ENCODE measurements around the gene LAMA4. TPM values are rescaled to one million over a fixed set of nuclear protein-coding genes. Genes with fewer than 3 reads are reported as not detected.
"Not testable (repeated sequence)": the region's sequence is repeated elsewhere in the genome, so short reads cannot be mapped to it uniquely, and the experiment has no call there.

LAMA4 gene
- total RNA-seq, 1 experiment from 2014 or later = not detected

DNA sequence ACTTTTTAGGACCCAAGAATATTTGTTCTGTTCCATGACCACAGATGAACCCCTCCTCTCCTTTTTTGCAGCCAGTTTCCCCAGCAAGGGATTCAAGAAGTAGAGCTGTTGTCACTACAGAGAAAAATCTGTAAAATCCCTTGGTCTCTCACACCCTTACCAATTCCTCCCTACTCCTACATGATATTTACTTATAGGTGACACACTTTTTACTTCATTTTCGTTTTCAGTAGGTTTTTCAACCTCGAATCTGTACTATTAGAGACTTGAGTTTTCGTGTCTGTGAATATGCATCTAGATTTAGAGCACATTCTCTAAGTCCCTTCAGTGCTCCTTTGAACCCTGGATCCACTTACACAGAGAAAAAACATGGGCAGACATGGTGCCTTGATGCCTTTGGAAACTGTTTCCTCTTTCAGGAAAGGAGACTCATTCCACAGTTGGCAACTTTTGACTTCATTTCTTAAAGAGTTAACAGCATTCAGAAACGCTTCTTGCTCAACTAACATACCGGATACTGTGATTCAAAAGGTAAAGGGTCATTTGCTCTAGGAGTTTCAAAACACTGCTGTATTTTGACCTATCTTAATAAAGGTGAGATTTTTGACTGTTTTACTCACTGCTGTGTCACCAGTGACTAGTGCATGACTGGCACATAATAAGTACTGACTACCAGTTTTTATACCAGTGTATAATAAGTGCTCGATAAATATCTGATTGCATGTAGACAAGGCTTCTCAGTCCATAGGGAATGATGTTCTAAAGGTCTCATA is 50.6 kb downstream of the LAMA4 start:
- CTCF ChIA-PET = interaction anchor here (0.5 kb wide), 1 partner anchor 62 kb away, joined by 3 read pairs; no protein-coding TSS in a partner anchor
- no TSS peak for BruUV-seq (replicated peaks)

DNA sequence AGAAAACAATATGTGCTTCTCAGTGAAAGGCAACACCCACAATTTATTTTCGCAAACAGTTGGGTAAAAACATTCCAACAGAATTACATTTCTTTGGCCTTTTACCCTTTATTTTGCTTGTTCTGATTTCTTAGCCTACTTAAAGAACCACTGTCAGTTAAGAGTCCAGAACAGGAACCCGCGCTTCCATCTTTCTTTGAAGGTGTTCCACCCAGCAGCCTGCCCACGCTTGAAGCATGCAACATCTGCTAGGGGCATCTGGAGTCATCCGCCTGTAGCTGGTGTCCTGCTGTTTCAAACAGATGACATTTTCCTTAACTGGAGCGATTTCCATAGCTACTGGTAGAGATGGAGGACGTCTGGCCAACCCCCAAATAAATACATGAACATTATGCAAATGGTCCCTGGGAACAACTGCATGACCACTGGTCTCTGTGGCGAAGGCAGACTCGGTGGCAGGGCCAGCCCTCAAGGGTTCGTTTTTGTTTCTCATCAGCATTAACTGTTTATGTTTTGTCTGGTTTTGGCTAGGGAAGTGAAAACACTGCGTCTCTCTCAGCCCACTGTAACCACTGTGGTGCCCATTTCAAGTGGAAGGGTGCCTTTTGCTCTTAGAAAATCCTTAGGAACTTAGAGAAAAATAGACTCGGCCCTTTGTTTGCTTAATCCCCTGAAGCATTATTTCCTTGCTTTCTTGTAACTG is 51.6 kb downstream of the LAMA4 start:
- no peak overlapping the region for H3K27ac Mint-ChIP-seq (ENCODE audit: unreplicated experiment)
- H3K4me3 Mint-ChIP-seq (ENCODE audit: unreplicated experiment) = no peak overlapping the region
- Histone ChIP-seq H3K9me3 (no peaks in the 10 kb centered on the region), H3K4me1 (peaks cover 11% of the 10 kb centered on the region), H3K4me3 (ENCODE audit: low read depth, low read length) (no peak overlapping the region), H3K27me3 (replicated peaks; ENCODE audit: control insufficient read depth, insufficient read depth, low read length) (no peaks in the 10 kb centered on the region), H3K36me3 (ENCODE audit: control insufficient read depth, insufficient read depth, low read length) (no peaks in the 10 kb centered on the region)
- TF ChIP-seq, protein P1, sequence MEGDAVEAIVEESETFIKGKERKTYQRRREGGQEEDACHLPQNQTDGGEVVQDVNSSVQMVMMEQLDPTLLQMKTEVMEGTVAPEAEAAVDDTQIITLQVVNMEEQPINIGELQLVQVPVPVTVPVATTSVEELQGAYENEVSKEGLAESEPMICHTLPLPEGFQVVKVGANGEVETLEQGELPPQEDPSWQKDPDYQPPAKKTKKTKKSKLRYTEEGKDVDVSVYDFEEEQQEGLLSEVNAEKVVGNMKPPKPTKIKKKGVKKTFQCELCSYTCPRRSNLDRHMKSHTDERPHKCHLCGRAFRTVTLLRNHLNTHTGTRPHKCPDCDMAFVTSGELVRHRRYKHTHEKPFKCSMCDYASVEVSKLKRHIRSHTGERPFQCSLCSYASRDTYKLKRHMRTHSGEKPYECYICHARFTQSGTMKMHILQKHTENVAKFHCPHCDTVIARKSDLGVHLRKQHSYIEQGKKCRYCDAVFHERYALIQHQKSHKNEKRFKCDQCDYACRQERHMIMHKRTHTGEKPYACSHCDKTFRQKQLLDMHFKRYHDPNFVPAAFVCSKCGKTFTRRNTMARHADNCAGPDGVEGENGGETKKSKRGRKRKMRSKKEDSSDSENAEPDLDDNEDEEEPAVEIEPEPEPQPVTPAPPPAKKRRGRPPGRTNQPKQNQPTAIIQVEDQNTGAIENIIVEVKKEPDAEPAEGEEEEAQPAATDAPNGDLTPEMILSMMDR (IDR thresholded peaks at IDR 0.05; ENCODE audit: insufficient read depth in 1 of 2, low read depth in 1 of 2, low read length in 1 of 2, severe bottlenecking in 1 of 2, unreplicated experiment in 1 of 2) = no peak
- ChIA-PET POLR2A (no interaction called here), CTCF (interaction anchor here (0.6 kb wide), 1 partner anchor 75 kb away, joined by 3 read pairs; no protein-coding TSS in a partner anchor)
- intact Hi-C loops (cut with micrococcal nuclease; ENCODE audit: unreplicated experiment) = no loop called here
- no peaks in the 10 kb centered on the region for H3K27me3 Mint-ChIP-seq (ENCODE audit: insufficient read depth, unreplicated experiment)
- no peaks in the 10 kb centered on the region for H3K36me3 Mint-ChIP-seq (ENCODE audit: insufficient read depth, unreplicated experiment)
- BruUV-seq (replicated peaks) = no TSS peak
- DNase-seq = no peak
- H3K4me1 Mint-ChIP-seq (ENCODE audit: low read depth, unreplicated experiment) = no peaks in the 10 kb centered on the region
- no peaks in the 10 kb centered on the region for H3K9me3 Mint-ChIP-seq (ENCODE audit: unreplicated experiment)

More for the DNA sequence above, 50.6 kb downstream of the LAMA4 start:
- no peak overlapping the region for H3K27ac Mint-ChIP-seq (ENCODE audit: unreplicated experiment)
- POLR2A ChIA-PET = no interaction called here
- no peaks in the 10 kb centered on the region for H3K9me3 Mint-ChIP-seq (ENCODE audit: unreplicated experiment)
- no peaks in the 10 kb centered on the region for H3K27me3 Mint-ChIP-seq (ENCODE audit: insufficient read depth, unreplicated experiment)
- Histone ChIP-seq H3K4me3 (ENCODE audit: low read depth, low read length) (no peak overlapping the region), H3K36me3 (ENCODE audit: control insufficient read depth, insufficient read depth, low read length) (no peaks in the 10 kb centered on the region), H3K4me1 (peaks cover 11% of the 10 kb centered on the region), H3K27me3 (replicated peaks; ENCODE audit: control insufficient read depth, insufficient read depth, low read length) (no peaks in the 10 kb centered on the region), H3K9me3 (no peaks in the 10 kb centered on the region)
- H3K4me1 Mint-ChIP-seq (ENCODE audit: low read depth, unreplicated experiment) = no peaks in the 10 kb centered on the region
- no peaks in the 10 kb centered on the region for H3K36me3 Mint-ChIP-seq (ENCODE audit: insufficient read depth, unreplicated experiment)
- H3K4me3 Mint-ChIP-seq (ENCODE audit: unreplicated experiment) = no peak overlapping the region
- DNase-seq = no peak
- intact Hi-C loops (cut with micrococcal nuclease; ENCODE audit: unreplicated experiment) = no loop called here
- TF ChIP-seq, protein P1 (IDR thresholded peaks at IDR 0.05; ENCODE audit: insufficient read depth in 1 of 2, low read depth in 1 of 2, low read length in 1 of 2, severe bottlenecking in 1 of 2, unreplicated experiment in 1 of 2) = no peak

DNA sequence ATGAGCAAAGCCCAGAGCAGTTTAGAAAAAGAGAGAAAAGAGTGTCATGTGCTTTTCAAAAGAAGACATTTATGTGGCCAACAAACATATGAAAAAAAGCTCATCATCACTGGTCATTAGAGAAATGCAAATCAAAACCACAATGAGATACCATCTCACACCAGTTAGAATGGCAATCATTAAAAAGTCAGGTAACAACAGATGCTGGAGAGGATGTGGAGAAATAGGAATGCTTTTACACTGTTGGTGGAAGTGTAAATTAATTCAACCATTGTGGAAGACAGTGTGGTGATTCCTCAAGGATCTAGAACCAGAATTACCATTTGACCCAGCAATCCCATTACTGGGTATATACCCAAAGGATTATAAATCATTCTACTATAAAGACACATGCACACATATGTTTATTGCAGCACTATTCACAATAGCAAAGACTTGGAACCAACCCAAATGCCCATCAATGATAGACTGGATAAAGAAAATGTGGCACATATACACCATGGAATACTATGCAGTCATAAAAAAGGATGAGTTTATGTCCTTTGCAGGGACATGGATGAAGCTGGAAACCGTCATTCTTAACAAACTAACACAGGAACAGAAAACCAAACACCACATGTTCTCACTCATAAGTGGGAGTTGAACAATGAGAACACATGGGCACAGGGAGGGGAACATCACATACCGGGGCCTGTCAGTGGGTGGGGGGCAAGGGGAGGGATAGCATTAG is 54.0 kb downstream of the LAMA4 start:
- H3K9me3 Mint-ChIP-seq (ENCODE audit: unreplicated experiment); H3K9me3 ChIP-seq; H3K4me3 ChIP-seq (ENCODE audit: low read depth, low read length); H3K4me3 Mint-ChIP-seq (ENCODE audit: unreplicated experiment); CTCF ChIA-PET; H3K36me3 Mint-ChIP-seq (ENCODE audit: insufficient read depth, unreplicated experiment); intact Hi-C loops (cut with micrococcal nuclease; ENCODE audit: unreplicated experiment); H3K27ac Mint-ChIP-seq (ENCODE audit: unreplicated experiment); BruUV-seq (replicated peaks); H3K27me3 Mint-ChIP-seq (ENCODE audit: insufficient read depth, unreplicated experiment); H3K27me3 ChIP-seq (replicated peaks; ENCODE audit: control insufficient read depth, insufficient read depth, low read length); DNase-seq; POLR2A ChIA-PET; H3K4me1 Mint-ChIP-seq (ENCODE audit: low read depth, unreplicated experiment); H3K36me3 ChIP-seq (ENCODE audit: control insufficient read depth, insufficient read depth, low read length): not testable (repeated sequence)
- H3K4me1 ChIP-seq = peaks cover 11% of the 10 kb centered on the region

All from Caco-2 (cell line).